GM06990 (cell line): ENCODE results near the gene ZSWIM4.
A peak's percentile ranks its signal among the peaks of the same experiment; 100 is the strongest.
"Not testable (repeated sequence)": the region's sequence is repeated elsewhere in the genome, so short reads cannot be mapped to it uniquely, and the experiment has no call there.

Experiments
- DNase-seq: peaks from one replicate; pipeline ENCODE4 v3.0.0-alpha.2; 2011; ENCODE audit not compliant: insufficient read length; ENCODE audit errors: extremely low read depth
- H3K27me3 ChIP-seq: replicated peaks from 2 replicates; pipeline ENCODE4 v1.6.0; 2011; ENCODE audit warnings: low read length; ENCODE audit not compliant: control insufficient read depth, insufficient read depth
- H3K36me3 ChIP-seq: 2 replicates; pipeline ENCODE4 v1.5.1; 2011; ENCODE audit warnings: low read length; ENCODE audit not compliant: control insufficient read depth, insufficient read depth
- H3K4me3 ChIP-seq: replicated peaks from 2 replicates; pipeline ENCODE4 v1.5.1; 2011; ENCODE audit warnings: low read depth, mild to moderate bottlenecking, control low read depth, low read length
- CTCF ChIP-seq: IDR thresholded peaks from 2 replicates; pipeline ENCODE4 v1.5.1; 2011; ENCODE audit warnings: low read length, control low read depth, mild to moderate bottlenecking, inconsistent platforms; ENCODE audit not compliant: insufficient read depth, poor library complexity, severe bottlenecking

ZSWIM4 gene

GRCh38 chr19:13794757-13795589 is at the start of gene ZSWIM4:
TSS of gene ZSWIM4 (plus strand) at chr19:13795443. CDS start at chr19:13795649, 206 bp downstream.
- Histone ChIP-seq H3K27me3 (no peaks in the 10 kb centered on the region), H3K36me3 (no peaks in the 10 kb centered on the region), H3K4me3 (peak within 1 kb of the TSS; percentile 72)
- no peak for TF ChIP-seq CTCF
- DNase-seq, result peak; percentile 98

GRCh38 chr19:13747098-13747453 is 48.2 kb upstream of the ZSWIM4 start:
- H3K4me3 ChIP-seq, result peak overlapping the region; percentile 39
- no peaks in the 10 kb centered on the region for H3K27me3 ChIP-seq
- TF ChIP-seq CTCF, result no peak
- peaks cover 2% of the 10 kb centered on the region; the same call in 1 of the 2 replicates for H3K36me3 ChIP-seq
- no peak for DNase-seq

- no peak for TF ChIP-seq CTCF
- no peak for DNase-seq
Measured at GRCh38 chr19:13748169-13748828, 46.9 kb upstream of the ZSWIM4 start.

GRCh38 chr19:13751436-13751835 is 43.8 kb upstream of the ZSWIM4 start:
- no peak for TF ChIP-seq CTCF
- Histone ChIP-seq H3K27me3 (no peaks in the 10 kb centered on the region), H3K36me3 (peaks cover 14% of the 10 kb centered on the region), H3K4me3 (no peak overlapping the region)
- no peak for DNase-seq

More at GRCh38 chr19:13748169-13748828, 46.9 kb upstream of the ZSWIM4 start:
- Histone ChIP-seq H3K4me3 (peak overlapping the region; percentile 93), H3K27me3 (no peaks in the 10 kb centered on the region), H3K36me3 (peaks cover 6% of the 10 kb centered on the region)

GRCh38 chr19:13753622-13754021 is 41.6 kb upstream of the ZSWIM4 start:
- DNase-seq, H3K4me3 ChIP-seq, H3K27me3 ChIP-seq: not testable (repeated sequence)
- peaks cover 26% of the 10 kb centered on the region for H3K36me3 ChIP-seq

- no peak for TF ChIP-seq CTCF
- Histone ChIP-seq H3K36me3 (peaks cover 33% of the 10 kb centered on the region), H3K4me3 (no peak overlapping the region), H3K27me3 (no peaks in the 10 kb centered on the region)
- DNase-seq, result no peak
Measured at GRCh38 chr19:13756210-13756609, 39.0 kb upstream of the ZSWIM4 start.
